ENCODE measurements around the gene CIB4. TPM values are rescaled to one million over a fixed set of nuclear protein-coding genes. Genes with fewer than 3 reads are reported as not detected.

Gene CIB4
- total RNA-seq, 1 experiment from 2014 or later, result not detected

GRCh38 chr2:26590508-26590907, 50.7 kb downstream of the CIB4 start:
- Histone ChIP-seq H3K4me3 (ENCODE audit: low read depth, low read length, poor library complexity, severe bottlenecking) (no peak overlapping the region), H3K36me3 (ENCODE audit: insufficient read depth, low read length, poor library complexity, severe bottlenecking) (no peaks in the 10 kb centered on the region), H3K9me3 (ENCODE audit: low read depth, low read length, poor library complexity, severe bottlenecking) (no peaks in the 10 kb centered on the region), H3K4me1 (ENCODE audit: insufficient read depth, low read length, poor library complexity, severe bottlenecking) (no peaks in the 10 kb centered on the region), H3K27ac (ENCODE audit: low read depth, low read length, poor library complexity, severe bottlenecking) (no peak overlapping the region), H3K27me3 (replicated peaks; ENCODE audit: insufficient read depth, low read depth, low read length, poor library complexity) (peaks cover 27% of the 10 kb centered on the region)
- POLR2A ChIA-PET (ENCODE audit: low non-redundant PET), result interaction anchor here (0.5 kb wide), 1 partner anchor 144 kb away, joined by 8 read pairs; no protein-coding TSS in a partner anchor
- no TSS peak for BruUV-seq (replicated peaks)
- TF ChIP-seq CTCF (conservative IDR thresholded peaks at IDR 0.05; ENCODE audit: low read depth, low read length) (no peak), EZH2 (IDR thresholded peaks at IDR 0.05; ENCODE audit: borderline replicate concordance, low read depth, low read length, poor library complexity, severe bottlenecking) (no peak)
- CTCF ChIA-PET, result no interaction called here
- no peak for DNase-seq (ENCODE audit: low spot score)
- intact Hi-C loops (cut with micrococcal nuclease; ENCODE audit: unreplicated experiment), result no loop called here

DNA sequence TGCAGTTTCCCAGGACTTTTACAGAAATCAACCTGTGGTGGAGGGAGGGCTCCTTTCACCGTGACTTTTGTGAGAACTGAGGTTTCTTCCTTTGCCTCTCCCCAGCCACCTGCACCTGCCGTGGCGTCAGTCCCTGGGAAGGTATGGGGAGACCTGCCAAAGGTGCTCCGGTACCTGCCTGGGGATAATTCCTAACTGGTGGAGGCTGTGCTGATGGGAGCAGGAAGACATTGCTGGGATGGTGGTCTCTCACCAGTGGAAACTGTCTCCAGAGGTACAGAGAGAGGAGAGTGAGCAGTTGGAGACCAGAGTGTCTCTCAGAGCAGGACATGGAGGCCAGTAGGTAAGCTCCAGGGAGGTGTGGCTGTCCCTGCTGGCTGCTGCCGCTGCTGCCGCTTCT, 52.6 kb downstream of the CIB4 start:
- H3K9me3 ChIP-seq (ENCODE audit: low read depth, low read length, poor library complexity, severe bottlenecking), result no peaks in the 10 kb centered on the region
- BruUV-seq (replicated peaks), result no TSS peak
- H3K36me3 ChIP-seq (ENCODE audit: insufficient read depth, low read length, poor library complexity, severe bottlenecking), result no peaks in the 10 kb centered on the region
- ChIA-PET CTCF (no interaction called here), POLR2A (ENCODE audit: low non-redundant PET) (no interaction called here)
- H3K27ac ChIP-seq (ENCODE audit: low read depth, low read length, poor library complexity, severe bottlenecking), result no peak overlapping the region
- no peaks in the 10 kb centered on the region for H3K4me1 ChIP-seq (ENCODE audit: insufficient read depth, low read length, poor library complexity, severe bottlenecking)
- DNase-seq (ENCODE audit: low spot score), result no peak
- no peak for TF ChIP-seq EZH2 (IDR thresholded peaks at IDR 0.05; ENCODE audit: borderline replicate concordance, low read depth, low read length, poor library complexity, severe bottlenecking)
- TF ChIP-seq CTCF (conservative IDR thresholded peaks at IDR 0.05; ENCODE audit: low read depth, low read length), result no peak
- intact Hi-C loops (cut with micrococcal nuclease; ENCODE audit: unreplicated experiment), result no loop called here
- H3K27me3 ChIP-seq (replicated peaks; ENCODE audit: insufficient read depth, low read depth, low read length, poor library complexity), result peaks cover 17% of the 10 kb centered on the region
- H3K4me3 ChIP-seq (ENCODE audit: low read depth, low read length, poor library complexity, severe bottlenecking), result no peak overlapping the region

DNA sequence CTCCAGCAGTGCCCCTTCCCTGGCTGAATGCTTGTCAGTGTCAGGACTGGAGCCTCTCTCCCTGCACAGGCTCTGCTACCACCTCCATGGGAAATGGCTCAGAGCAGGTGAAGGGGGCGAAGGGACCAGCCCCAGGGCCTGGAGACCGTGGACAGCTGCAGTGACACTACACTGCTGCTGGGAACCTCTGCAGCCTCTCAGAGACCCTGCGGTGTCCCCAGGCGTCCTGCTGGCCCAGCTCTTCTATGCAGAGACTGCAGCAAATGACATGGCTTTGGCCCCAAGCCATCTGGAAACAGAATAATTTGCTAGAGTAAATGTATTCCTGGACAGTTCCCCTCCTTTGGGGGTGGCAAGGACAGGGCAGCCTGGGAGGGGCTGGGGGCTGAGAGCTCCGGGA, 53.2 kb downstream of the CIB4 start:
- ChIA-PET CTCF (no interaction called here), POLR2A (ENCODE audit: low non-redundant PET) (no interaction called here)
- Histone ChIP-seq H3K27me3 (replicated peaks; ENCODE audit: insufficient read depth, low read depth, low read length, poor library complexity) (peaks cover 14% of the 10 kb centered on the region), H3K9me3 (ENCODE audit: low read depth, low read length, poor library complexity, severe bottlenecking) (no peaks in the 10 kb centered on the region), H3K27ac (ENCODE audit: low read depth, low read length, poor library complexity, severe bottlenecking) (no peak overlapping the region), H3K36me3 (ENCODE audit: insufficient read depth, low read length, poor library complexity, severe bottlenecking) (no peaks in the 10 kb centered on the region), H3K4me3 (ENCODE audit: low read depth, low read length, poor library complexity, severe bottlenecking) (no peak overlapping the region), H3K4me1 (ENCODE audit: insufficient read depth, low read length, poor library complexity, severe bottlenecking) (no peaks in the 10 kb centered on the region)
- no peak for DNase-seq (ENCODE audit: low spot score)
- intact Hi-C loops (cut with micrococcal nuclease; ENCODE audit: unreplicated experiment), result no loop called here
- BruUV-seq (replicated peaks), result no TSS peak
- TF ChIP-seq CTCF (conservative IDR thresholded peaks at IDR 0.05; ENCODE audit: low read depth, low read length) (no peak), EZH2 (IDR thresholded peaks at IDR 0.05; ENCODE audit: borderline replicate concordance, low read depth, low read length, poor library complexity, severe bottlenecking) (no peak)
